Measurements from ENCODE around the gene GRIA2.
"Not testable (repeated sequence)": the region's sequence is repeated elsewhere in the genome, so short reads cannot be mapped to it uniquely, and the experiment has no call there.

Gene GRIA2
- 0 to 7.7 (median 0) reads per million in 17 experiments for total RNA-seq

GRCh38 chr4:157220371-157220881, at the start of gene GRIA2:
Gene GRIA2, plus strand, starts transcription at chr4:157220728. Its CDS starts 315 bp downstream, at chr4:157221043.
- DNase-seq, result peak; percentile 53 to 71 (median 60)

- DNase-seq, result no peak
These were observed 48.5 kb upstream of the GRIA2 start for GRCh38 chr4:157172011-157172410.

- not testable (repeated sequence) for DNase-seq
These were observed 40.3 kb upstream of the GRIA2 start for GRCh38 chr4:157180268-157180667.

- DNase-seq, result no peak
These were observed 36.2 kb upstream of the GRIA2 start for GRCh38 chr4:157184300-157184699.

- no peak for DNase-seq
These were observed 35.2 kb upstream of the GRIA2 start for GRCh38 chr4:157185363-157185762.

- DNase-seq, result no peak
These were observed 25.2 kb upstream of the GRIA2 start for GRCh38 chr4:157195374-157195773.

GRCh38 chr4:157196046-157196445, 24.5 kb upstream of the GRIA2 start:
- DNase-seq, result no peak

GRCh38 chr4:157204634-157205244, 15.8 kb upstream of the GRIA2 start:
- DNase-seq, result peak; percentile 55 to 74 (median 67)

- peak; percentile 20 to 51 (median 26) for DNase-seq
These were observed 2.8 kb upstream of the GRIA2 start for GRCh38 chr4:157217708-157218107.

GRCh38 chr4:157219711-157220370, 687 bp upstream of the GRIA2 start:
- no peak for DNase-seq

- no peak for DNase-seq
These were observed 932 bp downstream of the GRIA2 start for GRCh38 chr4:157221426-157221894.

- DNase-seq, result peak in 2 of 4 experiments; percentile 1 to 9
These were observed 1.6 kb downstream of the GRIA2 start for GRCh38 chr4:157221895-157222770.

GRCh38 chr4:157222771-157223160, 2.2 kb downstream of the GRIA2 start:
- DNase-seq, result peak in 1 of 4 experiments; percentile 3

GRCh38 chr4:157223456-157223855, 2.9 kb downstream of the GRIA2 start:
- DNase-seq, result no peak

- no peak for DNase-seq
These were observed 4.6 kb downstream of the GRIA2 start for GRCh38 chr4:157225096-157225495.

- DNase-seq, result no peak
These were observed 5.5 kb downstream of the GRIA2 start for GRCh38 chr4:157226035-157226434.

- DNase-seq, result no peak
These were observed 6.1 kb downstream of the GRIA2 start for GRCh38 chr4:157226601-157227000.

- DNase-seq, result no peak
These were observed 11.0 kb downstream of the GRIA2 start for GRCh38 chr4:157231525-157231924.

- DNase-seq, result no peak
These were observed 22.3 kb downstream of the GRIA2 start for GRCh38 chr4:157242871-157243270.

- no peak for DNase-seq
These were observed 23.8 kb downstream of the GRIA2 start for GRCh38 chr4:157244348-157244747.

GRCh38 chr4:157245351-157245750, 24.8 kb downstream of the GRIA2 start:
- no peak for DNase-seq

- no peak for DNase-seq
These were observed 26.4 kb downstream of the GRIA2 start for GRCh38 chr4:157246964-157247363.

- DNase-seq, result not testable (repeated sequence)
These were observed 37.6 kb downstream of the GRIA2 start for GRCh38 chr4:157258165-157258564.
